ENCODE data around the gene LRRC8E. TPM values are rescaled to one million over a fixed set of nuclear protein-coding genes. Genes with fewer than 3 reads are reported as not detected.
A peak's percentile ranks its signal among the peaks of the same experiment; 100 is the strongest.

LRRC8E gene
- total RNA-seq, 4 donors from 2014 or later = 0.79 to 1.5 TPM; not detected in 2

GRCh38 chr19:7870571-7871436, 17.5 kb upstream of the LRRC8E start:
- H3K9me3 ChIP-seq = no peaks in the 10 kb centered on the region
- no peak for TF ChIP-seq EP300 (IDR thresholded peaks at IDR 0.05; ENCODE audit: low read depth)
- TF ChIP-seq CTCF (IDR thresholded peaks at IDR 0.05) = no peak
- no peak for TF ChIP-seq POLR2A (IDR thresholded peaks at IDR 0.05)
- no peak for TF ChIP-seq POLR2AphosphoS5 (IDR thresholded peaks at IDR 0.05)
- peaks cover 66% of the 10 kb centered on the region for H3K27me3 ChIP-seq
- DNase-seq = peak; percentile 67
- no peaks in the 10 kb centered on the region for H3K36me3 ChIP-seq
- in situ Hi-C loops (cut with MboI; ENCODE audit: low pct_ligation_motif_present in 1 of 4, low pct_unique_long_range_greater_than_20kb in 1 of 4, low sequenced_read_pairs in 3 of 4) (no loop called here), intact Hi-C loops (cut with DNase I; ENCODE audit: low total_unique reads) (loop anchor here (5.0 kb wide), 1 partner anchor 1409 kb away; the partner anchor contains the start of gene CRB3)
- 13 to 46% methylated on average over 5 to 11 of the region's 11 CpGs for WGBS, 2 donors (ENCODE audit: low coverage in 1 of 2)
- no peak overlapping the region for H3K4me3 ChIP-seq
- H3K4me1 ChIP-seq = peaks cover 18 to 51% (median 43%) of the 10 kb centered on the region in 4 donors
- H3K27ac ChIP-seq = peak overlapping the region; percentile 27 to 77 (median 55)

GRCh38 chr19:7871437-7872305, 16.6 kb upstream of the LRRC8E start:
- no peaks in the 10 kb centered on the region for H3K36me3 ChIP-seq
- intact Hi-C loops (cut with DNase I; ENCODE audit: low total_unique reads) (loop anchor here (5.0 kb wide), 1 partner anchor 1409 kb away; the partner anchor contains the start of gene CRB3), in situ Hi-C loops (cut with MboI; ENCODE audit: low pct_ligation_motif_present in 1 of 4, low pct_unique_long_range_greater_than_20kb in 1 of 4, low sequenced_read_pairs in 3 of 4) (no loop called here)
- no peaks in the 10 kb centered on the region for H3K9me3 ChIP-seq
- WGBS, 2 donors (ENCODE audit: low coverage in 1 of 2) = 5 to 6% methylated on average over 7 to 33 of the region's 33 CpGs
- peaks cover 18 to 51% (median 43%) of the 10 kb centered on the region in 4 donors for H3K4me1 ChIP-seq
- peak overlapping the region; percentile 27 to 77 (median 55) for H3K27ac ChIP-seq
- DNase-seq = peak; percentile 93
- peaks cover 67% of the 10 kb centered on the region for H3K27me3 ChIP-seq
- H3K4me3 ChIP-seq = peak overlapping the region in 2 of 4 donors; percentile 9 to 28
- no peak for TF ChIP-seq CTCF (IDR thresholded peaks at IDR 0.05)
- TF ChIP-seq POLR2AphosphoS5 (IDR thresholded peaks at IDR 0.05) = no peak
- no peak for TF ChIP-seq EP300 (IDR thresholded peaks at IDR 0.05; ENCODE audit: low read depth)
- TF ChIP-seq POLR2A (IDR thresholded peaks at IDR 0.05) = no peak

GRCh38 chr19:7872306-7873204, 15.8 kb upstream of the LRRC8E start:
- intact Hi-C loops (cut with DNase I; ENCODE audit: low total_unique reads) (loop anchor here (5.0 kb wide), 1 partner anchor 1410 kb away; the partner anchor contains the start of gene CRB3), in situ Hi-C loops (cut with MboI; ENCODE audit: low pct_ligation_motif_present in 1 of 4, low pct_unique_long_range_greater_than_20kb in 1 of 4, low sequenced_read_pairs in 3 of 4) (no loop called here)
- peaks cover 18 to 51% (median 43%) of the 10 kb centered on the region in 4 donors for H3K4me1 ChIP-seq
- no peak overlapping the region for H3K27ac ChIP-seq
- no peaks in the 10 kb centered on the region for H3K36me3 ChIP-seq
- WGBS, 2 donors (ENCODE audit: low coverage in 1 of 2) = 60 to 100% methylated on average over 1 to 39 of the region's 47 CpGs
- no peaks in the 10 kb centered on the region for H3K9me3 ChIP-seq
- peak overlapping the region in 1 of 4 donors; percentile 28 for H3K4me3 ChIP-seq
- DNase-seq = no peak
- TF ChIP-seq POLR2AphosphoS5 (IDR thresholded peaks at IDR 0.05) (no peak), CTCF (IDR thresholded peaks at IDR 0.05) (no peak), POLR2A (IDR thresholded peaks at IDR 0.05) (no peak), EP300 (IDR thresholded peaks at IDR 0.05; ENCODE audit: low read depth) (no peak)
- H3K27me3 ChIP-seq = peaks cover 62% of the 10 kb centered on the region
